Islet of Langerhans (tissue), 1 donor: Measurements from ENCODE around the gene TRIM62.
"Not testable (repeated sequence)": the region's sequence is repeated elsewhere in the genome, so short reads cannot be mapped to it uniquely, and the experiment has no call there.

Source experiments
- FAIRE-seq: peaks from one replicate; lab custom pipeline; 2011; peaks lifted over from hg19 to GRCh38; lab: Jason Lieb, UNC

The TRIM62 gene

DNA sequence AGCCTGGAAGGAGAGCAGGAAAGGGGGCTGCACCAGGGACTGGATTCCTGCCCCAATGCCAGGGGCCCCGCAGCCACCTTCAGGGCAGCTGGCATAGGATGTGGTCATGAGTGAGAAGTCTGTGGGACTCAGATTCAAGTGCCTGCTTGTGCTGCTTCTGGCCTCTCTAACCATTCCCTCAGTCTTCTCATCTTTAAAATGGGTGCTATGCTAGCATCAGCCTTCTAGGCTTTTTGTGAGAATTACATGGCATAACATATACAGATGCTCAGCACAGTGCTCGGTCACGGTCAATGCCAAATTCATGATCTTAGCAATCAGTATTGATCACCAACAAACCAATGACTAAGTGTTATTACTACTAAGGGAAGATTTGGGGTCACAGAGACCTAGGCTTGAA, 23.5 kb downstream of the TRIM62 start:
- no peak for FAIRE-seq

DNA sequence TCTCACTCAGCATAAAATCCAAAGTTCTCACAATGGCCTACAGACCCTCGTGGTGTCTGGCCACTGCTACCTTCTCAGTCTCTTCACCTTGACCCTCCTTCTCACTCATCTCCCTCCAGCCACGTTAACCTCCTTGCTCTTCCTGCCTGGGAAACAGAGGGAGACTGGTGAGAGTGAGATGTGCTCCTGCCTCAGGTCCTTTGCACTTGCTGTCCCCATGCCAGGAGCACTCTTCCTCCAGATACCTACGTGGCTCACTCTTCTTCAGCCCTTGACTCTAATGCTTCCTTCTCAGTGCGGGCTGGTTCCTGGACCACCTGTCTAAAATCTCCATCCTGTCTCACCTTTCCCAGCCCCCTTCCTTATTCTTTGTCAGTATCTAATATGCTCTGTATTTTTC, 24.7 kb downstream of the TRIM62 start:
- no peak for FAIRE-seq

DNA sequence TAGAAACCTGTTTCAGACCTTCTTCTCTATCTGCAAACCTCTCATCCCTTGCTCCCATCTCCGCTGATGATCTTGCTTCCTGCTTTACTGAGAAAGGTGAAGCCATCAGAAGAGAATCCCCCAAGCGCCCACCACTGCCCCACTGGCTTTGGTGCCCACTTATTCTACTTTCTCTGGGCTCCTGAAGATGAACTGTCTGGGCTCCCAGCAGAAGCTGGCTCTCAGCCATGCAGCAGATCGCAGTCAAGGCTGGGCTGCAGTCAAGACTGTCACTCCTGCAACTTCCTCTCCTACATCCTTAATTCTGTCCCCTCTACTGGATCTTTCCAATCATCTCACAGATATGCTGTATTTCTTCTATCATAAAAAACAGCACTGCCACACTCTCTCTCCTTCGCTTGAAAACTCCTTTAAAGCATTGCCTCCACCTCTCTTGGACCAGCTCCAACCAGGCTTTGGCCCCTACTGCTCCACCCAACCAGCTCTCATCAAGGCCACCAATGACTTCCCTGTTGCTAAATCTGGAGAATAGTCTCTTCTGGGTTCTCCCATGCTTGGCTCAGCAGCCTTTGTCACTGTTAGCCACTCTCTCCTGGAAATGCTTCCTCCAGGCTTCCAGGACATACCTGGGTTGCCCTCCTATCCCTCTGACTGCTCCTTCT, 25.8 kb downstream of the TRIM62 start:
- FAIRE-seq = no peak

DNA sequence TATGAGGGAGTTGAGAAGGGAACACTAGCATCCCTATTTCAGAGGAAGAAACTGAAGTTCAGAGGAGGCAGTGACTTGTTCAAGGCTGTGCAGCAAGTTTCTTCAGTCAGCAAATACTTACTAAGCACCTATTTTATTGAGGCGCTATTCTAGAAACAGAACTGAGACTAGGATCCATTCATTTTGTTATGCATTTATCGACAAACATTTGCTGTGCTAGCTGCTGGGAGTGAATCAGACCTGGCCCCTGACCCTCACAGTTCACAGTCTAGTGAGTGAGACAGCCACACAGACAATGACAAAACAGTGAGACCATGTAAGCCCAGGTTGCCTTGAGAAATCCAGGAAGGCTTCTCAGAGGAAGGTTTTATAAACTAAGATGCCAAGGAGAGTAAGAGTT, 28.2 kb downstream of the TRIM62 start:
- no peak for FAIRE-seq

DNA sequence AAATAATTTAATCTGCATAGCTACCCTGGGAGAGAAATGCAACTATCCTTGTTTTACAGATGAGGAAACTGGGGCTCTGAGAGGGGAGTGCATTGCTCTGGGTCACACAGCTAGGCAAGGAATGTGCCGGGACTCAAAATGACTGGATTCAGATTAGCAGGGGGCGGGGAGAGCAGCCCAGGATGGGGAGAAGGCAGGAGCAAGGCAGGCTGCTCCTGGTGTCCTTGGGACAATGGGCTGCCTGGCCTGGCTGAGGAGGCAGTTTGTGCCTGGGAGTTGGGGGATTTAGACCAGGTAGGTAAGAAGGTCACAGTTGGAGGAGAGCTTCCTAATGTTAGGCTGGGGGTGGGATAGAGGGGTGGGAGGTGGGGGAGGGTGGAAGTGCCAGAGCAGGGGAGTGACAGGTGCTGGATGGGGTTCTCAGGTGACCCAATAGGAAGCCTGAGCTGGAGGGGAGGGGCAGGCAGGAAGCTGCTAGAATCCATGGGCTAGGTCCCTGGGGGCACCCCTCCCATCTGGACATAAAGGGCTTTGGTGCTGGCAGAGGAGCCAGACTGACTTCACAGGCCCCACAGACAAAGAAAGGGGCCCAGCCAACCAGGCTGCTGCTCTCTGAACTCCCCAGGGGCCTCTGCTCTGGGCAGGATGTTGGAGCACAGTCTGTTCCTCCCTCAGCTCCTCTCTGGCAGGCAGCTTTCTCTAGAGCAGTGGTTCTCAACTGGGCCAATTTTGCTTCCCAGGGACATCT, 29.0 kb downstream of the TRIM62 start:
- no peak for FAIRE-seq

DNA sequence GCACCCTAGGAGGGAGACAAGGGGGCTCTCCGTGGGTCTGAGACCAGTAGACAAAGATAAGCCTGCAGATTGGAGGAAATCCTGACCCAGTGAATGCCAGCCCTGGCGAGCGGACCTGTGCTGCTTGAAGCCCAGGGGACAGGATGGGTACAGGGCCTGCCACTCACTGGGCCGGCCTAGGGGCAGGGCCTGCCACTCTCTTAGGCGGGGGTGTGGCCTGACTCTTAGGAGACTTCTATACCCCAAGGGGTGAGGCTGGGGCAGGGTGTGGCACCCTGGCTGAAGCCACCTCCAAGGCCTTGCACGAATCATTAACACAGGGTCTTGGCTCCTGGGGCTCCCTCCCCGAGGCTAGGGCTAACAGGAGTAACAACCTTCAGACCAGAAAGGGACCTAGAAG, 30.7 kb downstream of the TRIM62 start:
- FAIRE-seq = no peak

DNA sequence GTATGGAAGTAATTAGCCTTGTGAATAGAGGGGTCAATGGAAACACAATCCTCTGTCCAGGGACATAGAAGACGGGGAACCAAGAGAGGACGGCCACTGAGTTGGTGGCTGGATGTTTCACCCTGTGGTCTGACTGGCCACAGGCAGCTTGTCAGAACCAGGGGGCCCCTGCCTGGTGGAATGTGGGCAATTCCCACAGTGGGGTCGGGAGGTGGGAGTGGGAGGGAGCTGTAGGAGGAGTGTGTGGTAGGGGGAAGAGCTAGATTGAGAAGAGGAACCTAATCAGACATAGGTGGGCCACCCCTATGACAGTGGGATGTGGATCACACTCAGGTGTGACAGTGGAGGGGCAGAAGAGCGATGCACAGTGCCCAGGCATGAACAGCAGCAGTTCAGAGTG, 31.3 kb downstream of the TRIM62 start:
- no peak for FAIRE-seq

DNA sequence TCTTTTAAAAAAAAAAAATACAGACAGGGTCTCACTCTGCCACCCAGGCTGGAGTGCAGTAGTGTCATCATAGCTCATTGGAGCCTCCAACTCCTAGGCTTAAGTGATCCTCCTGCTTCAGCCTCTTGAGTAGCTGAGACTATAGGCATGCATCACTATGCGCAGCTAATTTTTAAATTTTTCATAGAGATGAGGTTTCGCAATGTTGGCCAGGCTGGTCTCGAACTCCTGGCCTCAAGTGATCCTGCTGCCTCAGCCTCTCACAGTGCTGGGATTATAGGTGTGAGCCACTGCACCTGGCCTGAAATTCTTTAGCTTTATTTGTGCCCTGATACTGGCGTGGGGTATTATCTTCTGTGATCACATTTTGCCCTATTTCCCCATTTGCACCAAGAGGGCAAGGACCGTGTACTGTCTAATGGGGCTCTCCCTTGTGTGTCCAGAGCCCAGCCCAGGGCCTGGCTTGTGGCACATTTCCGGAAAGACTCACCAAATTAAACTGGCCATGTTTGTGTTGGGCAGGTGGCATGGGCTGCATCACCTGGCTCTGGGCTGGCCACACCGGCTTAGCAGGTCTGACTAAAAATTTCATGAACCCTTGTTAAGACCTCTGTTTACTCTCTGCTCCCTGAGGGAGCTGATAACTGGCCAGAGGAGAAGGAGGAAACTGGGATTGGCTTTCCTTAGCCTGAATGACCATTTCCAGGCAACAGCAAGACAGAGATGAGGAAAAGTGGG, 32.2 kb downstream of the TRIM62 start:
- FAIRE-seq = no peak

DNA sequence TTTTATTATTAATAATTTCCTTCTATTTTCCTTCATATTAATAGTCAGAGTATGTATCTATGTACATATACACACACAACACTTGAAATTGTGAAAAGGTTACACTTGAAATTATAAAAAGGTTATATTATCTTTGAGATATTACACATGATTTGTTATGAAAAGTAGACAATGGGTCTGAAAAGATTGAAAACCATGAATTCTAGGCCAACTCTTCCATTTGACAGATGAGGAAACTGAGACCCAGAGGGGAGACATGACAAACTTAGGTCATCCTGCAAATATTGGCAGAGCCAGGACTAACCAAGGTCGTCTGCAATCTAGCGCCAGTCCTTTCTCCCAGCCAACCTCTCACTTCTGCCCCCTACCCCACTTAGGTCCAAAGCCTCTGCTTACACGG, 33.2 kb downstream of the TRIM62 start:
- no peak for FAIRE-seq

DNA sequence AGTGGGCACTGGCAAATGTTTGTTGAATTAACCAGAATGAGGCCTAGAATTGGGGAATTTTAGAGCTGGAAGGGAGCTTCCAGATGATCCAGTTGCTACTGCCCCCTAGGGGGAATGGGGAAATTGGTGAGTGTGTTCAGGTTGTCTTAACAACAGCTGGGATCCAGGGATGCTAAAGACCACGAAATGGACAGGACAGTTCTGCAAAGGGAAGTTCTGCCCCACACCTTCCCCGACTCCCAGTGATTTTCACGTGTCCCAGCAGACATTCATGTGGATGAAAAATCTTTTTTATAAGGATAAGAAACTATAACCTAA, 33.9 kb downstream of the TRIM62 start:
- no peak for FAIRE-seq

DNA sequence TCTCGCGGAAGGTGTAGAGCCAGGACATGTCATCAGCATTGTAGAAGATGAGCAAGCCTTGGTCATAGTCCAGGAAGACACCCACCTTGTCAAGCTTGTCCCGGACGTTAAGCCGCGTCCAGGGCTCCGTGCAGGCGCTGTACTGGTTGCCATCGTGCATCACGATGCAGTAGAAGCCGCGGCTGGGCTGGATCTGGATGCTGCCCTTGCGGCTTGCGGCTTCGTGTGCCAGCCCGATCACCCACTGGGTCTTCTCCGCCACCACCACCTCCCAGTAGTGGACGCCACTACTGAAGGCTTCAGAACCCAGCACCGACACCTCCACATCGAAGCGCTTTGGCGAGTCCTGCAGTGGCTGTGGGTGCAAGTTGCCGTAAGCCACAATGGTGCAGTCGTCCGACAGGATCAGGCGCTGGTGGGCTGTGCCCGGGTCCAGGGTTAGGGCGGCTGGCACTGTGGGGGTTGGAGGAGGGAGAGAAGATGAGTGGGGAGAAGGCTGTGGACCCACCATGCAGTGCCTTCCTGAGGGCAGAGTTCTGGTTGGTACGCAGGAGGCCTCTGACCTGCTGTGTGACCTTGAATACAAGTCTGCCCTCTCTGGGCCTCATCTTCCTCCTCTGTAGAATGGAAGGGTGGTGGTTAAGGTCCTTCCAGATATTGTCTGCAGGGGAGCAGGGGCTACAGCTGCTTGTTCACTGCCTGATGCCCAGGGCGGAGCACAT, 34.4 kb downstream of the TRIM62 start:
- no peak for FAIRE-seq

DNA sequence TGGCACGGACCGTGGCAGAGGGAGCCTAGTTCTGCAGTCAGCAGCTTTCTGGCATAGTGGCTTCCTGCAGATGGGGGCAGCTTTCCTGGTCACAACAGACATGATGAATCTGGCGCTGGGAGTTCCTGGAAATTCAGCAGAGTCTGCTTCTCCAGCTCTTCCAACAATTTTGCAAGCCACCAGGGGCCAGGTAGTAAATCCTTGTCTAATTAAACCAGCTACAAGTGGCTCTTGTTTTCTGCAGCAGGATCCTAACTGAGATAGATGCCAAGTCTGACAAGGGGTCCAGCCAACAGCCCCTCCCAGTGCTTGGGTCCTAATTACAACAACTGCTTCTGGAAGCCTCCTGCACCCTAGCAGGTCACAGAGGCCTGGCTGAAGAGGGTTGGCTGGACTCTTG, 35.8 kb downstream of the TRIM62 start:
- no peak for FAIRE-seq

DNA sequence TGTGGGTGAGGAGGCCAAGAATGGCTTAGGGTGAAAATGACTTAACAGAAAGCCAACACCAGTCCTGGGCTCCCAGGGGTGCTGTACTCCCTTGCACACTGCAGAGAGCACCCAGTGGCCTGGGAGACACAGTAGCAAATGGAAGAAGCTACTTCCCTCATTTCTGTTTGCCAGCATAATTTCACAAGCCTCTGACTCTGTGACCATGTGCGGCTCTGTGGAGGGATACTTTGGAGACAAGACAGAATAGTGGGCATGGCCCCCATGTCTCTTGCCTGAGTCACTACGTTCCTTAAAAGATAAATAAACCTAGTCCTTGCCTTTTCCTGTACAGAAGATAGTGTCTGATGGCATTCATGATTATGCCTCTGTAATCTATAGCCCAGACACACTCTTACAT, 38.1 kb downstream of the TRIM62 start:
- FAIRE-seq = no peak

DNA sequence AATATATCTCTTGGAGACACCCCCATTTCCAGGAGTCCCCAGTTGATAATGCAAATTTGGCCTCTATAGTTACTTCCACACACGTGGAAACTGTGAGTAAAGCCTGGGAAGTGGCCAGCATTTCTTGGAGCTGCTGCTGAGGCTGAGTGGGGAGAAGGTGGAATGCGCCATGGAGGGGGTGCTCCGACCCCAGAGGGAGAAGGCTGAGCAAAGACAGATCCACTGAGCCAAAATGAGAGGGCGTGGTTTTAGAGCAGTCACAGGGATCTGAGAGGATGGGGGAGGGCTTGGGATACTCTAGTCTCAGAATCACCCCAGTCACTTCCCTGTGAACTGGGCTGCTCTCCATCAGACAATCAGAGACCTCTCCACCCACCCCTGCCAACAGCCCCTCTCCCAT, 38.7 kb downstream of the TRIM62 start:
- FAIRE-seq = no peak

DNA sequence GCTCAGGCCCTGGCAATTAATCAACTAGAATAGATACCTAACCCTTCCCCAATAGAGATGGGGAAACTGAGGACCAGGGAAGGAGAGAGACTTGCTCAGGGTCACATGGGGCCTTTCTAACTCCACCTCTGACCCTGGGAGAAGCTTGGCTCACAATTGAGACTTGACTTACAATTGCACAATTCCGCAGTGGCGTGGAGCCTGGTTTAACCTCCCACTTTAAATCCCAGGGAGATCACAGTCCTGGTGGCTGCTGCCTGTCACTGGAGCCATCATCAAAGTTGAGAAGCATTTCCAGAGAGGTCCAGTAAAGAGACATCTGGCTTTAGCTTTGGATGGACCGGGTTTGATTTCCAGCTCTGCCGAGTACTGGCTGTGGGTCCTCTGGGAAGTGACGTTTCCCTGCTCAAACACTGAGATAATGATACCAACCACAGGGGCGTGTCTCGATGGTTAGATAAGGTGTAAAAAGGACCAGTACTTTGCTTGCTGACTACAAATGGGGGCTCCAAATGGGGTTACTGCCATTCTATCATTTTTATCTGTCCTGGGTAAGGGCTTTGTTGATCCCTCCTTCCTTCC, 39.3 kb downstream of the TRIM62 start:
- FAIRE-seq = no peak

DNA sequence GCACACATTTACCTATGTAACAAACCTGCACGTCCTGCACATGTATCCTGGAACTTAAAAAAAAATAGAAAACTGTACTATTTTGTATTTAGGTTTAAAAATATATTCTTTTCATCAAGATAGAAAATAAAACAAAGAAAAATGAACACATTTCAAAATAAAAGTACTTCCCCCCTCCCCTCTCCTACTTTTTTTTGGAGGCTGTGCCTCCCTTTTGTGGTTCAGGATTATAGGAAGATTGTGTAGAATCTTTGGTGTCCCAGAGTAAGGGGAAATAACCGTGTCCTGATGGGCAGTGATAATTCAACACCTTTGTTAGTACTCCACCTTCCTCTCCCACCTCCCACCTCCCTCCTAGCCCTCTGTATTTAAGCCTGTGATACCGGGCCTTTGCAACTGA, 40.1 kb downstream of the TRIM62 start:
- FAIRE-seq = no peak

DNA sequence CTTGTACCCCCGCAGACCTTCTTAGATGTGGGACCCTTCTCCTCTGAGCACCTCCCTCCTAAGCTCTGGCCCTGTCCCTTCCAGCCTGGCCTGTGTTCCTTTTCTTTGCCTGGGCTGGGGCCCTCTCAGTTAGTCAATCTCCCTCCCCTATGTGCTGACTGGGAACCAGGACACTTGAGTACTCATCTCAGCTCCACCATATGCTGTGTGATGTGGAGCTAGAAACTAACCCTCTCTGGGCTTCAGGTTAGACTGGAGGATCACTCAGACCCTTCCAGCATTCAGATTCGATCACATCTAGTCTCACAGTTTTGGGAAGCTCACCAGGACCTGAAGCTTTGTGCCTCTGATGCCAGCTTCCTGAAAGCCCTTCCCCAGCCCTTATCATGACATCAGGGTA, 40.6 kb downstream of the TRIM62 start:
- FAIRE-seq = no peak

DNA sequence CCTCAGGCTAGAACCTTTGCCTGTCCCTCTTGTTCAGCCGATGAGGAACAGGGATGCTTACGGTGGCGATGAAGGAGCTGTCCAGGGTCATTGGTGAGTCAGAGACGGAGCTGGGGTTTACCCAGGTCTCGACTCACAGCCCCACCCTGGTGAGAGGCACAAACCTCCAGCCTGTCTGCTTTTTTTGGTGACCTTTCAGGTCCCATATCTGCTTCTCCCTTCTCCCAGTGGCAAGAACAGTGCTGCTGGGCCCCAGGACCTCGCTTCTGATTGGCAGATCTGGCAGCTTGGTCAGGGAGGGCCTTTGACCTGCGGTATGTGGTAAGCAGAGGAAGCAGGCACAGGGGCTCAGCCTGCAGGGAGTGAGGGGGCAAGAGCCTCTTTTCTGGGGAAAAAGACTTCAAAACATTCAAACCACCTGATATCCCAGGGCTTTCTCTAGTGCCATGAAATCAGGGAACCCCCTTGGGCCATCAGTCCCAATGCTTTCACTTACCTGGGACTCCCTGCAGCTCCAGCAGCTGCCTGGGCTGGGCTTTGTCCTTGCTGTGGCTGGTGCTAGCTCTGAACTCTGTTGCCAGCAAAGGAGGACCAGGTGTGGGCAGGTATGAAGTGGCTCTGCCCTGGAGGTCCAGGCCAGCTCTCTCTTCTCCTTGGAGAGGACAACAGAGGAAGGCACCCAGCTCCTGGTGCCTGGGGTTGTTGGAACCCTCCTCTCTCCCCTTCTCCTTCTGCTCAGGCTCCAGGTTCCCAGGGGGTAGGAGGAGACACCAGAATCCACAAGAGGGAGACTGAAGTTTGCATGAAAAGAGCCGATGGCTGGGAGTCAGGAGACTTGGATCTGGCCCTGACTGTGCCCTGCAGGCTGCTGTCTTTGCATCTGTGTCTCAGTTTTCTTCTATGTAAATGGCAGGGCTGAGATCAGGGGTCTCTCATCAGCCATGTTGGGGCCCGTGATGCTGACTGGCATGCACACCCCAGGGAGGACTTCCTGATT, 41.4 kb downstream of the TRIM62 start:
- no peak for FAIRE-seq

DNA sequence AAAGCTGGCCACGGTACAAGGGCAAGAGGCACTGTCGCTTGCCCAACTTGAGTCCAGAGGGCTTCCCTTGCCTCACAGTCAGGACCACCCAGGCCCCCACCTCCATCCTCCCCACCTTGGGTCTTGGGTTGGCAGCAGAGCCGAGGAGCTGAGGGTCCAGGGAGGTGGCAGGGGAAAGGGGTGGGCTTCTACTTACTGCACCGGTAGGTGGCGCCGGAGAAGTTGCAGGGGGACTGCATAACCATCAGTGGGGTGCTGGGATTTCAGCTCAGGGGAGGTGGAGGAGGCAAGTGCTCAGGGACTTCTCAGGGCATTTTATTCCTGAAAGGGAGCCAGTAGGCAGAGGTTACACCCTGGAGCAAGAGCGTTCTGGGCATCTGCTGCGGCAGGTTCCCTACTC, 44.0 kb downstream of the TRIM62 start:
- FAIRE-seq = no peak

DNA sequence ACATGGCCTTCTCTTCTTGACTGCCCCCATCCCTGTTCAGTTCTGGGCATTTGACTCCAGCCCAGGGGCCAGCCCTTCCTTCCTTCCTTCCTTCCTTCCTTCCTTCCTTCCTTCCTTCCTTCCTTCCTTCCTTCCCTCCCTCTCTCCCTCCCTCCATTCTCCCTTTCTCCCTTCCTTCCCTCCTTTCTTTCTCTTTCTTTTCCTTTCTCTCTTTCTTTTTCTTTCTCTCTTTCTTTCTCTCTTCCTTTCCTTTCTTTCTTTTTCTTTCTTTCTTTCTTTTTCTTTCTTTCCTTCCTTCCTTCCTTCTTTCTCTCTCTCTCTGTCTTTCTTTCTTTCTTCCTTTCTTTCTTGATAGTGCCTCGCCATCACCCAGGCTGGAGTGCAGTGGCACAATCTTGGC, 45.8 kb downstream of the TRIM62 start:
- FAIRE-seq = not testable (repeated sequence)

DNA sequence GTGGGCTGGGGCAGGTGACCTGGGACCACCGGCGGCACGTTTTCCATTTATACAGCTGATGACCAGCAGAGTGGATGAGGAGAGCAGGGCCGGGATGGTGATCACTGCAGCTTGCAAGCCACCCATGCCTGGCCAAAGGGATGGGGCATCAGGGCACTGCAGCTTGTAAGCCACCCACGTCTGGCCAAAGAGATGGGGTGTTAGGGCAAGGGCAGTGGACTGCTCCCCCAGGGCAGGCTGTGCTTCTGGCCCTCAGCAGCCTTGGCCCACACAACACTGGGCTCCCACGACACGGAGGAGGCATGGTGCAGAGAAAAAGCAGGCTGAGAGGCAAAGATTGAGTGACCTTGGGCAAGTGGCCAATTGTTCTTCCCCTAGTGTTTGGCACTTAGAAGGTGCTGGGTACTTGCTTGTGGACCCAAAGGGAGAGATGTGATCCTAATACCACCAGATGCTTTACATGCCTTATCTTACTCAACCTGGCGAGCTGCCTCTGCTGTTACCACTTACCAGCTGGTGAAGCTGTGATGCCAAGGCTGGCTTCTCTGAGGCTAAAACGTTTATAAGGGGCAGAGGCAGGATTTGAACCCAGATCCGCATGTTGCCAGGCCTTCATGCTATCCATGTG, 48.3 kb downstream of the TRIM62 start:
- FAIRE-seq = no peak
